IgD-negative memory B cell (primary cell): Measurements from ENCODE around the gene EXOC2. TPM values are rescaled to one million over a fixed set of nuclear protein-coding genes. Genes with fewer than 3 reads are reported as not detected.

Source experiments
- H3K27ac Mint-ChIP-seq, 3 donors: one replicate each; pipeline ENCODE4 v1.8.0; 2020 to 2022; ENCODE audit warnings: mild to moderate bottlenecking in 3 of 3, mixed read lengths in 3 of 3, moderate library complexity in 1 of 3
- H3K27me3 Mint-ChIP-seq: one replicate; pipeline ENCODE4 v1.8.0; 2021; ENCODE audit warnings: mixed read lengths
- H3K36me3 Mint-ChIP-seq: one replicate; pipeline ENCODE4 v1.8.0; 2020; ENCODE audit warnings: mild to moderate bottlenecking, mixed read lengths
- H3K4me1 Mint-ChIP-seq, 3 donors: one replicate each; pipeline ENCODE4 v1.8.0; 2020 to 2022; ENCODE audit warnings: mixed read lengths in 3 of 3, mild to moderate bottlenecking in 1 of 3
- H3K4me3 Mint-ChIP-seq, 4 donors: one replicate each; pipeline ENCODE4 v1.8.0; 2020 to 2022; ENCODE audit warnings: mild to moderate bottlenecking in 4 of 4, mixed read lengths in 4 of 4, moderate library complexity in 3 of 4
- H3K9me3 Mint-ChIP-seq, 3 donors: one replicate each; pipeline ENCODE4 v1.8.0; 2020 to 2021; ENCODE audit warnings: mixed read lengths in 3 of 3, mild to moderate bottlenecking in 1 of 3
- polyA plus RNA-seq: library from polyadenylated mRNA; unstranded; fragments of 300-500 nt; fragmentation: Illumina TruSeq; gene quantifications from one replicate; pipeline ENCODE4 v1.2.3, GENCODE V29; 2021

Gene EXOC2
- polyA plus RNA-seq, 1 donor from 2014 or later: 26.3 TPM

DNA sequence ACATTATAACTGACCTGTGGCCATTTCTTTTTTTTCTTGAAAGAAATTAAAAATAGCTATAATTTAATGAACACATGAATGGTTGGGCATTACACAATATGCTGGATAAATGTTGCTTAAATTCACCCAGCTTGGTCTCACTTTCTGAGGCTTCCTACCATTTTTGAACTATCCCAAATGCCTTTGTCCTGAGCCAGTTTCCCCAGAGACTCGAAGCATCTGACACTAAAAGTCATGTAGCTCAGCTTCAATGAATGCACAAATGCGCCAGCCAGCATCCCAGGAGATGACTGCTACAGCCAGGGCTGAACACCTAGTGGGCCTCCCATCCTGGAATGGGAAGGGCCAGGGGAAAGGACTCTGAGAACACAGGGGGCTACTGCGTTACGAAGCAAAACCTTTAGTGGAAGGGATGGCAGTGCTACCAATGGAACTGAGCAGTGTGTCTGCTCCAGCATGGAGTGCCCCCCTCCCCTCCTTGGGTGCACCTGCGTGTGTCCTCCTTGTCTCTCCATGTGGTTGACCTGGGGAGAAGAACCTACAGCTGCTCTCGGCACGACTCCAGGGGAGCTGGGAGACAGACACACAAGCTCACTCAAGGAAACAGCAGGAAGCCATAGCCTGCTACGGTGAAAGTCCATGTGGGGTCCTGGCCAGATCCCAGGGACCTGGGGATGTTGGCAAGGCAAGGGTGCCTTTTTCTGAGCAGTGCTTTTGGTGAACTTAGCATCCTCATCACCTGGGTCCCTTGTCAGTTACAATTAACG lies 240.5 kb downstream of the EXOC2 start:
- H3K27ac Mint-ChIP-seq: no peak overlapping the region
- H3K9me3 Mint-ChIP-seq: no peaks in the 10 kb centered on the region
- H3K27me3 Mint-ChIP-seq: no peaks in the 10 kb centered on the region
- H3K36me3 Mint-ChIP-seq: no peaks in the 10 kb centered on the region
- peaks cover 0 to 8% (median 5%) of the 10 kb centered on the region in 3 donors for H3K4me1 Mint-ChIP-seq
- no peak overlapping the region for H3K4me3 Mint-ChIP-seq

DNA sequence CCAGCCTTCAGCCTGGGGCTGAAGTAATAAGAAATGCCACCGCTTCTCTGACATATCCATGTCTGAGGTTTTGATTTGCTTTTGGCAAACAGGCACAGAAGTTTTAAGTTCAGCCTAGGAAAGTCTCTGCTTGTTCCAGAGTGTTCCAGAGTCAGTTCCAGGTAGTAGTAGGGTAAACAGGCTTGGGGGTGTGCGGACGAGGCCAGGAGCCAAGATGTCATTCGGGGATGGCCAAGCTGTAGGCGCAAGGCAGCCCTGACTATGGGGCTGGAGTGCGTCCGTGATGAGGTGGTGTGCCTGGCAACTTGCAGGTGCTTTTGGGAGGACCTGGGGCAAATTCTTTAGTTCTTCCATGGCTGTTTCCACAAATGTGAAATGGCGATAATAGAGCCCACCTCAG lies 241.1 kb downstream of the EXOC2 start:
- Mint-ChIP-seq H3K36me3 (no peaks in the 10 kb centered on the region), H3K27me3 (no peaks in the 10 kb centered on the region), H3K4me3 (no peak overlapping the region), H3K27ac (no peak overlapping the region), H3K9me3 (no peaks in the 10 kb centered on the region), H3K4me1 (peaks cover 0 to 8% (median 5%) of the 10 kb centered on the region in 3 donors)

DNA sequence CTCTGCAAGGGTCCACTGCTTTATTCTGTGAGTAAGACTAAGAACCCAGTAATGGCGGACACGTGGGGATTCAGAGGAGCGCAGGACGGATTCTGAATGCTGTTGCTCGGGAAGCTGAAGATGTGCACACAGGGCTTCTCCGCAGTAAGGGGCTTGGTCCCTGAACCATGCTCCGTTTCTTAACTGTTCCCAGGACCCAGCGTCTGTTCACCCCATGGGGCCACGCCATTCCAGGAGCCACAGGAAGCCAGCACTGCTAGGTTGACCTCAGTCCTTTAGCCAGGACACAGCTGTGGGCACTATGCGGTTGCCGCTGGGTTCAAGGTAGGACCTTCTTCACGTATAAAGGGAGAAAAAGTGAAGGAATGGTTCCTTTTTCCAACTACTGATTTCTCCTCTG lies 241.6 kb downstream of the EXOC2 start:
- Mint-ChIP-seq H3K4me3 (no peak overlapping the region), H3K9me3 (no peaks in the 10 kb centered on the region), H3K27me3 (no peaks in the 10 kb centered on the region), H3K4me1 (peaks cover 0 to 11% (median 5%) of the 10 kb centered on the region in 3 donors), H3K36me3 (no peaks in the 10 kb centered on the region), H3K27ac (no peak overlapping the region)

DNA sequence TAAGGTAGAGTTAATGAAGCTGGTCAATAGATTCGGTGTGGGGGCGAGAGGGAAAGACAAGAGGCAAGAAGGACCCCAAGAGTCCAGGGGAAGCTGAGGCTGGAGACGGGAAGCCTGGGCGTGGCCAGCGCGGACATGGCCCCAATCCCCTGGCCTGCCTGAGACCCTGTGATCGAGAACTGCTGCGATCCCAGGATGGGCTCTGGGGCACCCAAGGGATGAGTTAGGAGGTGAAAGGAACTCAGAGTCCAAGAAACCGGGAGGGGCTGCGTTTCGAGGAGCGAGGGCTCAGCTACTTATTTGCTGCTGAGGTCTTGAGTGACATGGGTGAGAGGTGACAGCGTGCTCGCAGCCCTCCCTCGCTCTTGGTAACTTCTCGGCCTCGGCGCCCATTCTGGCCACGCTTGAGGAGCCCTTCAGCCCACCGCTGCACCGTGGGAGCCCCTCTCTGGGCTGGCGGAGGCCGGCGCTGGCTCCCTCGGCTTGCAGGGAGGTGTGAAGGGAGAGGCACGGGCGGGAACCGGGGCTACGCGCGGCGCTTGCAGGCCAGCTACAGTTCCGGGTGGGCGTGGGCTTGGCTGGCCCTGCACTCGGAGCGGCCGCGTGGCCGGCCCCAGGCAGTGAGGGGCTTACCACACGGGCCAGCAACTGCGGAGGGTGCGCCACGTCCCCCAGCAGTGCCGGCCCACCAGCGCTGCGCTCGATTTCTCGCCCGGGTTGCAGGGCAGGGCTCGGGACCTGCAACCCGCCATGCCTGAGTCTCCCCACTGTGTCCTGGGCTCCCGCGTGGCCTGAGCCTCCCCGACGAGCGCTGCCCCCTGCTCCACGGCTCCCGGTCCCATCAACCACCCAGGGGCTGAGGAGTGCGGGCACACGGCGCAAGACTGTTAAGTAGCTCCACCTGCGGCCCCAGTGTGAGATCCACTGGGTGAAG lies 243.2 kb downstream of the EXOC2 start:
- Mint-ChIP-seq H3K27ac (no peak overlapping the region), H3K4me1 (peaks cover 9 to 14% (median 9%) of the 10 kb centered on the region in 3 donors), H3K27me3 (no peaks in the 10 kb centered on the region)

DNA sequence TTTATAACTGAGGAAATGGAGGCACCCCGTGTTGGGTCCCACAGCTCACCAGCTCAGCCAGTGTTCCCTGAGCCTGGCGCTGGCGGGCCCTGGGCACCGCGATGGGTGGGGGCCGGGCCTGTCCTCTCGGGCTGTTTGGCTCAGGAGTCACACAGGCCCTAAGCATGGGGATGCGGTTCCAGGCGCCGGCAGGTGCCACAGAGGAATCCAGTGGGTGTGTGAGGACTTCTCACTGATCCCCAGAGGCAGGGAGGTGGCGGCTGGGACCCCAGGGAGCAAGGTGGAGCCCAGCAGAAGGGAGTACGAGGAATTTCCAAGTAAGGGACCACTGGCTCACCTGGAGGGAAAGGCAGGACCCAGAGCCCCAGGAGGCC lies 243.9 kb downstream of the EXOC2 start:
- peaks cover 1% of the 10 kb centered on the region for H3K27me3 Mint-ChIP-seq
- H3K4me3 Mint-ChIP-seq: no peak overlapping the region
- H3K4me1 Mint-ChIP-seq: peaks cover 9 to 14% (median 9%) of the 10 kb centered on the region in 3 donors
- no peaks in the 10 kb centered on the region for H3K36me3 Mint-ChIP-seq
- H3K9me3 Mint-ChIP-seq: no peaks in the 10 kb centered on the region
- H3K27ac Mint-ChIP-seq: no peak overlapping the region

More for the DNA sequence above, 243.2 kb downstream of the EXOC2 start:
- no peaks in the 10 kb centered on the region for H3K36me3 Mint-ChIP-seq
- H3K9me3 Mint-ChIP-seq: no peaks in the 10 kb centered on the region
- H3K4me3 Mint-ChIP-seq: no peak overlapping the region

DNA sequence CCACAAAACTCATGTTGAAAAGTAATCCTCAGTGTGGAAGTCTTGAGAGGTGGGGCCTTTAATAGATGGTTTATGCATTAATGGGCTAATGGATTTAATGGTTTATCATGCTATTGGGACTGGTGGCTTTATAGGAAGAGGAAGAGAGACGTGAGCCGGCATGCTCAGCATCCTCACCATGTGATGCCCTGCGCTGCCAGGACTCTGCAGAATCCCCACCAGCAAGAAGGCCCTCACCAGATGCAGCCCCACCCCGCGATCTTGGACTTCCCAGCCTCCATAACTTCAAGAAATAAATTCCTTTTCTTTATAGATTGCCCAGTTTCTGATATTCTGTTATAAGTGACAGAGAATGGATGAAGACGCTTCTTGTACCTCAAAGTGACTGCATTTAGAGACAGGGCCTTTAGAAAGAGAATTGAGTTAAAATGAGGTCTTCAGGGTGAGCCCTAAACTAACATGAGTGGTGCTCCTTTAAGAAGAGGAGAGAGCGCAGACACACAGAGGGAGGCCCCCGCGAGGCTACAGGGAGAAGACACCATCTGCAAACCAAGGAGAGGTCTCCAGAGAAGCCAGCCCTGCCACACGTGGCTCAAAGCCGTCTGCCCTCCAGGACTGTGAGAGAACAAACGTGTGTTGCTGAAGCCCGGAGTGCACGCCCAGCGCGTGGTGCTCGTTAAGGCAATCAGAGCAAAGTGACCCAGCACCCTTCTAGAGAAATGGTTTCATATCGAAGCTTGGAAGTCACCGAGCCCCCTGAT lies 244.5 kb downstream of the EXOC2 start:
- Mint-ChIP-seq H3K27ac (no peak overlapping the region), H3K36me3 (no peaks in the 10 kb centered on the region), H3K27me3 (peaks cover 4% of the 10 kb centered on the region), H3K4me1 (peaks cover 9 to 14% (median 9%) of the 10 kb centered on the region in 3 donors), H3K9me3 (no peaks in the 10 kb centered on the region), H3K4me3 (peak overlapping the region in 2 of 4 donors; percentile 43 to 68)

DNA sequence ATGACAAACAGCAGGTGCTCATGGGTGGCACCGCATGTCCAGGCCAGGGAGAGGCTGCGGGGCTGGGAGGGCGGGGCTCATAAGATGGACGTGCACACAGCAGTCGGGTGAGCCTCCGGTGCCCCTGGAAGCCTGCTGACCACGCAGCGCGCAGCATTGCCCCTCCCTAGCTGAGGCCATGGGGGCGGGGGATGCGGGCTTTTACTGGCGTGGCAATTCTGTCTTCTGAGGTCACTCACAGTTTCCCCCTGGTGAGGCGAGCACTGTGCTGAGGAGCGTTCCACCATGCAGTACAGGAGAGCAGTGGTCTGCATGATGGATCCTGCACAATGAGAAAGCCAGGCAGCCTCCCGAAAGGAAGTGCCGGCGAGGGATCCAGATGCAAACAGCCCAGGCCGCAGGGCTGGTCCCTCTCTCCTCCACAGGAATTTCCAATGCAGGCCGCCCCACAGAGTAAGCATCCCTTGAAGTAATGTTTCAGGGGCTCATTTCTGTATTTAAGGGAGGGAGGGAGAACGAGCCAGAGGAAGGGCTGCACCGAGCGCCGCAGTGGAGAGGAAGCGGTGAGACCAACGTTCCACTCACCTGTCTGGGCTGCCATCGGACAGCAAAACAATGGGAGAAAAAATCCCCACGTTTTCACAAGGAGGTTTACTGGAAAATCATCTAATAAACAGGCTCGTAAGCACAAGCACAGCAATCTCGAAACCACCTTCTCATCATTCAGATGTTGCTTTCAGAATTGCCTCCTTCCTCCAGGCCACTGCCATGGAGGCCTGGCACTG lies 245.4 kb downstream of the EXOC2 start:
- Mint-ChIP-seq H3K36me3 (no peaks in the 10 kb centered on the region), H3K4me3 (peak overlapping the region in 3 of 4 donors; percentile 4 to 68 (median 45)), H3K4me1 (peaks cover 9 to 14% (median 13%) of the 10 kb centered on the region in 3 donors), H3K27ac (no peak overlapping the region), H3K27me3 (peaks cover 4% of the 10 kb centered on the region), H3K9me3 (no peaks in the 10 kb centered on the region)

DNA sequence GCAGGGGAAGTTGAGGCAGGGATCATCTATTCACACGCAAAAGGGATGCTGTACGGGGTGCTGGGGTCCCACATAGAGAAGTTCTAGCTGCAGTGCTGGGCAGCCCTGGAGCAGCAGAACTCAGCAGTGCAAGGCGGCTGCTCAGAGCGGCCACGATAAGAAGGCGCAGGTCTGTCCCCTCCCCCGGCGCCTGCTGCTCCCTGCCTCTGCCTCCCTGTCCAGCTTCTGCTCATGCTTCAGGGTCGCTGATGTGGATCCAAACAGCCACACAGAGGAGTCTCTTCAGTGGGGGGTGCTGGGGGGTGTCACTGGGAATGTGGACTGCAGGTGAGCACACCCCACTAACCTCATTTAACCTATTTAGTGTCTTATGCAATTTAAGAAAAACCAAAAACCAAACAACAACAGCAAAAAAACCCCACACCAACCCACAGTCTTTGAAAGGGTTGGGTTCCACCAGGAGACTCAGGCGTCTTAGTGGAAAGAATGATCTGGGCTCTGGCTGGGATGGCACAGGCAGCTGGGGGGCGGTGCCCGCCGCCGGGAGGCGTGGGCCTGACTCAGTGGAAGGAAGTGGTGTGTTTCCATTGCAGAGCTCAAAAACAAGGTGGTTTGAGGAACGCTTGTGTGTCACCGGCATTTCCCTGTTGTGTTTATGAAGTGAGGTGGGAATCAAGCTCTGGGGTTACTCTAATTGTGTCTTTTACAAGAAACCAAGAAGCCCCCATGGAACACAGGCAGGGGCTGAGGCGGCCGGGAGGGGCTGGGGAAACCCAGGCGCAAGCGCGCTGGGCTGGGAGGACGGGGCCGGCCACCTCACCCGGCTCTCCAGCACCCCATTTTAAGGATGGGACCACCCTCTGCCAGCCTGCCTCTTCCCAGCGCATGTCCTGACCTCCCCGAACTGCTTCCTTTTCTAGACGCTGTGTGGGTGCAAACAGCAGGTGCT lies 246.2 kb downstream of the EXOC2 start:
- Mint-ChIP-seq H3K36me3 (no peaks in the 10 kb centered on the region), H3K27me3 (peaks cover 4% of the 10 kb centered on the region), H3K27ac (peak overlapping the region in 1 of 3 donors; percentile 27), H3K4me3 (peak overlapping the region in 3 of 4 donors; percentile 38 to 79 (median 57)), H3K4me1 (peaks cover 9 to 14% (median 13%) of the 10 kb centered on the region in 3 donors), H3K9me3 (no peaks in the 10 kb centered on the region)

DNA sequence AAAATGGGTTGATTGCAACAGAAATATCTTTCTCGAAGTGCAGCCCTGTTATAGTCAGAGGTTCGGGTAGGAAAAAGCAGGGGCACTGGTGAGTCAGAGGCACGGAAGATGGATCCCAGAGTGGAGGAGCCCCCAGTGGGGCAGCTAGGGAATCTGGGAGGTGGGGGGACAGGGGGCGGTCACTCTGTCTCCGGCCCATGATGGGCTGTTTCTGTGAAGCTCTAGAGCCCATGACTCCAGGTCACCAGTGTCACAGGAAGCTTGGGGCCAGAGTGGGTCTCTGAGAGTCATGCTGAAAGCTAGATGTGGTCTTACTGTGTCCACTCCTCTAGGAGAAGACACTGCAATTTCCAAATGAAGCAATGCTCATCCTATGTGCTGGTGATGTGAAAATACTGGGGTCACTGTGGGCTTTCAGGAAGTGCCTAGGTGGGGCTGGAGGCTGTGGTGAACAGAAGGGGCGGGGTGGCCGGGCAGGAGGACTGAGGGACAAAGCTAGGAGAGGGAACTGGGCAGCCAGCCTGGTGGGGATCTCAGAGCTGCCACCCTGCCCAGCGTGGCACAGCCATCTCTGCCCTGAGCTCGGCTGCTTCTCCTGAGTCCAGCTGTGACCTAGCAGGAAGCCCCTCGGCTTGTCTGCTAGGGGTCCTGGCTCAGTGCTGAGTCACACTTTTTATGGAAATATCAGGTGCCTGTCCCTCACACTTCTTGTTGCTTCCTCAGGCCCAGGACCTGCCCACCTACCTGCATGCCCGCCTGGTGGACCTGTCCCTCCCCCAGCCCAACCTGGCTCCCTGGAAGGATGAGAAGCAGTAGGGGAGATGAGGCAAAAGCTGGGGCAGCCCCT lies 247.1 kb downstream of the EXOC2 start:
- Mint-ChIP-seq H3K27ac (peak overlapping the region in 1 of 3 donors; percentile 70), H3K27me3 (peaks cover 4% of the 10 kb centered on the region), H3K9me3 (no peaks in the 10 kb centered on the region), H3K4me3 (no peak overlapping the region), H3K4me1 (peaks cover 9 to 14% (median 13%) of the 10 kb centered on the region in 3 donors), H3K36me3 (no peaks in the 10 kb centered on the region)

DNA sequence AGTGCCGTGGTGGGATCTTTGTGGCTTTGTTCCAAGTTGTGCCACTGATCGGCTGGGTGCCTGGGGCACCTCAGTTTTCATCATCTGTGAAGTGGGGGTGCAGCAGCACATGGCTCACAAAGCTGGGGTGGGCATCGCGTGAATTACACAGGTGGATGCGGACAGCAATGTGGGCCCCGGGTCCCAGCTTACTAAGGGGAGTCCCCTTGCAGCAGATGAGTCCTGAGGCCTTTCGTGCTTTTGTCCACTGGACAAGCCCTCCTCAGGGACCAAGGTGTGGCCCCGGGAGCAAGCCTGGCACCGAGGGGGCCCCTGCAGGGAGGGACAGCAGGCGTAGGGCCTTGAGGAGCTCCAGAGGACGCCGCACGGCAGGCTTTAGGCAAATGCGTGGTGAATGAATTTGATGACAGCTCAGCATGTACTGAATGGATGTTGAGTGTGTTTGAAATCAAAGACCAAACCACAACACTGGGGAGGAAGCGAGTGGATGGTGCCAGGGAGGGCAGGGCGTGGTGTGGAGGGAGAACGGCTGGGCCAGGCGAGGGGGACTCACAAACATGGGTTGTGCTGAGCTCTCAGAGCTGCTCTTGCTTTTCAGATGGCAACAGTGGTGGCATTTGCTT lies 248.2 kb downstream of the EXOC2 start:
- no peak overlapping the region for H3K4me3 Mint-ChIP-seq
- H3K27me3 Mint-ChIP-seq: peaks cover 4% of the 10 kb centered on the region
- H3K27ac Mint-ChIP-seq: no peak overlapping the region
- H3K9me3 Mint-ChIP-seq: no peaks in the 10 kb centered on the region
- H3K4me1 Mint-ChIP-seq: peaks cover 9 to 14% (median 13%) of the 10 kb centered on the region in 3 donors
- no peaks in the 10 kb centered on the region for H3K36me3 Mint-ChIP-seq

DNA sequence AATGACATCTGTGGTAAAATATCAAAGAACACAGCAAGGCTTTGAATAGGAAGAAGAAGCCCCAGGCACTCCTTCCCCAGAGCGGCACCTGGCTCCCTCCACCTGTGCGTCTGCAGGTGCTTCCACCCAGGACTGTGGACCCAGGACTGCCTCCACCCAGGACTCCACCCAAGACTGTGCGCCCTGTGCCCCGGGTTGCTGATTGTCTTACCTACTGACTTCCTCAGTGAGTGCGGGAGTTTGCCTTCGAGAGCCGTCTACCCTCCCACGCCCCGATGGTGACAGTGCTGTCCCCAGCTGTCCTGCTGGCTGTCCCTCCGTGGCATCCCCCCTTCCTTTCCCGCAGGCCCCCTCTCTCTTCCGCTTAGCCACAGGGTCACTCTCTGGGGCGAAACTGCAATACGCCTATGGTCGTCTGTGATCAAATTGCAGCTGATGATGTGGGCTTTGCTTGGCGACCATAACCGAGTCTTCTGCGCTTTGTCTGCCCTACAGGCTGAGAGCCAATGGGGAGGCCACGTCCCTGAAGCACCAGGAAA lies 249.2 kb downstream of the EXOC2 start:
- Mint-ChIP-seq H3K36me3 (no peaks in the 10 kb centered on the region), H3K27ac (peak overlapping the region in 1 of 3 donors; percentile 39), H3K27me3 (peaks cover 4% of the 10 kb centered on the region), H3K4me1 (peaks cover 9 to 14% (median 13%) of the 10 kb centered on the region in 3 donors), H3K9me3 (no peaks in the 10 kb centered on the region), H3K4me3 (no peak overlapping the region)
